WTC11 (cell line): ENCODE results near the gene PRXL2A.

Source experiments
- CBFB ChIP-seq: sonication (generic); formaldehyde crosslinking; IDR thresholded peaks from 2 replicates; pipeline ENCODE4 v1.8.1; 2022; ENCODE audit warnings: mild to moderate bottlenecking, low read depth, missing genetic modification reagents
- CREM ChIP-seq: sonication (generic); formaldehyde crosslinking; IDR thresholded peaks from 2 replicates; pipeline ENCODE4 v1.8.1; 2022; ENCODE audit warnings: mild to moderate bottlenecking, missing genetic modification reagents, moderate library complexity
- FOXJ3 ChIP-seq: sonication (generic); formaldehyde crosslinking; IDR thresholded peaks from 2 replicates; pipeline ENCODE4 v1.9.0; 2021; ENCODE audit warnings: missing genetic modification reagents, mild to moderate bottlenecking, borderline replicate concordance
- NR3C1 ChIP-seq: sonication (generic); formaldehyde crosslinking; conservative IDR thresholded peaks from 2 replicates; pipeline ENCODE4 v1.8.1; 2023; ENCODE audit warnings: low read depth, mild to moderate bottlenecking, missing genetic modification reagents
- SMAD3 ChIP-seq: sonication (generic); formaldehyde crosslinking; IDR thresholded peaks from 2 replicates; pipeline ENCODE4 v1.8.0; 2022; ENCODE audit warnings: missing genetic modification reagents, mild to moderate bottlenecking, borderline replicate concordance
- TEAD1 ChIP-seq: sonication (generic); formaldehyde crosslinking; IDR thresholded peaks from 2 replicates; pipeline ENCODE4 v1.8.0; 2022; ENCODE audit warnings: mild to moderate bottlenecking, missing genetic modification reagents
- ZNF671 ChIP-seq: fragments of 250-450 bp; sonication (Bioruptor Pico); IDR thresholded peaks from 2 replicates; pipeline ENCODE4 v1.8.0; 2021; ENCODE audit warnings: mild to moderate bottlenecking
- TF ChIP-seq, protein P1 (sequence below): fragments of 200-600 bp; IDR thresholded peaks from 2 replicates; pipeline ENCODE4 v1.8.0; 2022; ENCODE audit warnings: antibody characterized with exemption
- TF ChIP-seq, protein P2 (sequence below): sonication (generic); formaldehyde crosslinking; IDR thresholded peaks from 2 replicates; pipeline ENCODE4 v1.8.1; 2022; ENCODE audit warnings: low read depth, missing genetic modification reagents, borderline replicate concordance
- TF ChIP-seq, protein P3 (sequence below): sonication (generic); formaldehyde crosslinking; IDR thresholded peaks from 2 replicates; pipeline ENCODE4 v1.8.1; 2022; ENCODE audit warnings: low read depth, mild to moderate bottlenecking, moderate library complexity, missing genetic modification reagents, borderline replicate concordance
- TF ChIP-seq, protein P4 (sequence below): sonication (generic); formaldehyde crosslinking; conservative IDR thresholded peaks from 2 replicates; pipeline ENCODE4 v1.8.1; 2022; ENCODE audit warnings: mild to moderate bottlenecking, missing genetic modification reagents

DNA sequence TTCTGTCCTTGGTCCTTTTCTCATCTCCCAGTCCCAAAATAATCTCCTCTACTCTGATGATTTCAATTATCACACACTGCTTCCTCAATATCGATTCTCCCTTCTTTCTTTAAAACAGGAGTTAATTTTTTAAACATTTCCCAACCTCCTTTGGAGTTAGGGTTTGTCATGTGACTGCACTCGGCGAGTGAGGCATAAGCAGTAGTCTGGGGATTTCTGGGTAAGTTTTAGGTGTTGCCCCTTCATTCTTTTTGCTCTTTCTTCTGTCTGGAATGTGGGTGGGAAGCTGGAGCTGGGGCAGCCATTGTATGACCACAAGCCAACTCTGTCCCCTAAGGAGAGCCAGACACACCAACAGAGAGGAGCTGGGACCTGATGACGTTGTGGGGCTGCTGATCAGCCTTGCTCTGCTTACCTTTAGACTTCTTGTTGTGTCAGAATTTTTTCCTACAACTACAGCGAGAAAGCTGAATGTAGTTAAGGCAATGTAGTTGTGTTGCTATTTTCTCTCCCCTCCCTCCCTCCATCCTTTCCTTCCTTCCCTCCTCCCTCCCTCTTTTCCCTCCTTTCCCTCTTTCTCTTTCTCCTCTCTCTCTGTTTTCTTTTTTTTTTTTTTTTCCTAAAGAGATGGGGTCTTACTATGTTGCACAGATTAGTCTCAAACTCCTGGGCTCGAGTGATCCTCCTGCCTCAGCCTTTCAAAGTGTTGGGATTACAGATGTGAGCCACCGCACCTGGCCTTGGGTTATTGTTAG lies 39.3 kb downstream of the PRXL2A start:
- TF ChIP-seq CREM (CRISPR knock-in tag) (no peak), TEAD1 (CRISPR knock-in tag) (no peak), CBFB (CRISPR knock-in tag) (no peak), FOXJ3 (no peak), NR3C1 (CRISPR knock-in tag) (no peak), SMAD3 (CRISPR knock-in tag) (no peak), ZNF671 (no peak)
- TF ChIP-seq, protein P1, sequence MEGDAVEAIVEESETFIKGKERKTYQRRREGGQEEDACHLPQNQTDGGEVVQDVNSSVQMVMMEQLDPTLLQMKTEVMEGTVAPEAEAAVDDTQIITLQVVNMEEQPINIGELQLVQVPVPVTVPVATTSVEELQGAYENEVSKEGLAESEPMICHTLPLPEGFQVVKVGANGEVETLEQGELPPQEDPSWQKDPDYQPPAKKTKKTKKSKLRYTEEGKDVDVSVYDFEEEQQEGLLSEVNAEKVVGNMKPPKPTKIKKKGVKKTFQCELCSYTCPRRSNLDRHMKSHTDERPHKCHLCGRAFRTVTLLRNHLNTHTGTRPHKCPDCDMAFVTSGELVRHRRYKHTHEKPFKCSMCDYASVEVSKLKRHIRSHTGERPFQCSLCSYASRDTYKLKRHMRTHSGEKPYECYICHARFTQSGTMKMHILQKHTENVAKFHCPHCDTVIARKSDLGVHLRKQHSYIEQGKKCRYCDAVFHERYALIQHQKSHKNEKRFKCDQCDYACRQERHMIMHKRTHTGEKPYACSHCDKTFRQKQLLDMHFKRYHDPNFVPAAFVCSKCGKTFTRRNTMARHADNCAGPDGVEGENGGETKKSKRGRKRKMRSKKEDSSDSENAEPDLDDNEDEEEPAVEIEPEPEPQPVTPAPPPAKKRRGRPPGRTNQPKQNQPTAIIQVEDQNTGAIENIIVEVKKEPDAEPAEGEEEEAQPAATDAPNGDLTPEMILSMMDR, result no peak
- TF ChIP-seq, protein P2, sequence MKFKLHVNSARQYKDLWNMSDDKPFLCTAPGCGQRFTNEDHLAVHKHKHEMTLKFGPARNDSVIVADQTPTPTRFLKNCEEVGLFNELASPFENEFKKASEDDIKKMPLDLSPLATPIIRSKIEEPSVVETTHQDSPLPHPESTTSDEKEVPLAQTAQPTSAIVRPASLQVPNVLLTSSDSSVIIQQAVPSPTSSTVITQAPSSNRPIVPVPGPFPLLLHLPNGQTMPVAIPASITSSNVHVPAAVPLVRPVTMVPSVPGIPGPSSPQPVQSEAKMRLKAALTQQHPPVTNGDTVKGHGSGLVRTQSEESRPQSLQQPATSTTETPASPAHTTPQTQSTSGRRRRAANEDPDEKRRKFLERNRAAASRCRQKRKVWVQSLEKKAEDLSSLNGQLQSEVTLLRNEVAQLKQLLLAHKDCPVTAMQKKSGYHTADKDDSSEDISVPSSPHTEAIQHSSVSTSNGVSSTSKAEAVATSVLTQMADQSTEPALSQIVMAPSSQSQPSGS (CRISPR knock-in tag), result no peak
- TF ChIP-seq, protein P3, sequence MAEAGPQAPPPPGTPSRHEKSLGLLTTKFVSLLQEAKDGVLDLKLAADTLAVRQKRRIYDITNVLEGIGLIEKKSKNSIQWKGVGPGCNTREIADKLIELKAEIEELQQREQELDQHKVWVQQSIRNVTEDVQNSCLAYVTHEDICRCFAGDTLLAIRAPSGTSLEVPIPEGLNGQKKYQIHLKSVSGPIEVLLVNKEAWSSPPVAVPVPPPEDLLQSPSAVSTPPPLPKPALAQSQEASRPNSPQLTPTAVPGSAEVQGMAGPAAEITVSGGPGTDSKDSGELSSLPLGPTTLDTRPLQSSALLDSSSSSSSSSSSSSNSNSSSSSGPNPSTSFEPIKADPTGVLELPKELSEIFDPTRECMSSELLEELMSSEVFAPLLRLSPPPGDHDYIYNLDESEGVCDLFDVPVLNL (CRISPR knock-in tag), result no peak
- TF ChIP-seq, protein P4, sequence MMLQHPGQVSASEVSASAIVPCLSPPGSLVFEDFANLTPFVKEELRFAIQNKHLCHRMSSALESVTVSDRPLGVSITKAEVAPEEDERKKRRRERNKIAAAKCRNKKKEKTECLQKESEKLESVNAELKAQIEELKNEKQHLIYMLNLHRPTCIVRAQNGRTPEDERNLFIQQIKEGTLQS (CRISPR knock-in tag), result no peak
